Measurements from ENCODE around the gene CLN6.

The CLN6 gene

GRCh38 chr15:68229386-68230156, at the start of gene CLN6:
TSS of gene CLN6 (minus strand) at chr15:68229728. CDS start at chr15:68229584, 144 bp downstream.
- peak; percentile 70 to 88 for DNase-seq

DNA sequence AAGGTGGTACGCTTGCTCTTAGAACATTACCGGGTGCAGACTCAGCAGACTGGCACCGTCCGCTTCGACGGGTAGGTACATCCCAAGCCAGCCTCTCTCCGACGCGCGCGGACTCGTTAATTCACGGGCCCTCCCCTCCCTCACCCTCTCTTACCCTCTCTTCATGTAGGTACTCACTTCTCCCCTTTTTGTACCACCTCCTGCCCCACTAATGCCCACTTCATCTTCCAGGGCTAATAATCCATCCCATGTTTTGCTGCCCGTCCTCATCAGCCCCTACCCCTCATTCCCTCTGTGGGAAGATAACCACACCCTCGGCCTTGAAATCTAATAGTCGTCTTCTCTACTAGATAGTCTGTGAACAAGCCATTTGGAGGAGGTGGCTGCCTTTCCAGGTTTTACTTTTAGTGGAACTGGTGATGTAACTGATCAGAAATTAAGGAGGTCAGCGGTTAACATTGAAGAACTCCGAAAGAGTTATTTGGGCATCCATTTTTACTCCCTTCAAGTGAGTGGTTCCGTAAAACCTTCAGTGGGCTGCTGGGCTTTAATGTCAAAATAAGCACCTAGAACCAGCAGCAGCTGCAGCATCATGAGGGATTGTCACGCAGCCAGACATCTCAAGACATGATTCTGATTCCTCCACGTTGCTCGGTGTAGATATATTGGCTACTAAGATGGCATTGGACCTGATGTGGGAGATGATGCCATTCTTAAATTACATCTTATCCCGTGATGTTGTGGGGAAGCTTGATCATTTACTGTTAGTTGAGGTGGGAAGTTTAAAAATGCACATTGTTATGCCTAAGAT, 49.3 kb upstream of the CLN6 start:
- no peak for DNase-seq

DNA sequence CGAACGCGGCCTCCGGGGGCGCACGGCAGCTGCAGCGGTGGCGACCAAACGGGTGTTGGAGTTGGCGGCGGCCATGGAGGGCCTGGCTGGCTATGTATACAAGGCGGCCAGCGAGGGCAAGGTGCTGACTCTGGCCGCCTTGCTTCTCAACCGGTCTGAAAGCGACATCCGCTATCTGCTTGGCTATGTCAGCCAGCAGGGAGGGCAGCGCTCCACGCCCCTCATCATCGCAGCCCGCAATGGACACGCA, 48.7 kb upstream of the CLN6 start:
- no peak for DNase-seq

DNA sequence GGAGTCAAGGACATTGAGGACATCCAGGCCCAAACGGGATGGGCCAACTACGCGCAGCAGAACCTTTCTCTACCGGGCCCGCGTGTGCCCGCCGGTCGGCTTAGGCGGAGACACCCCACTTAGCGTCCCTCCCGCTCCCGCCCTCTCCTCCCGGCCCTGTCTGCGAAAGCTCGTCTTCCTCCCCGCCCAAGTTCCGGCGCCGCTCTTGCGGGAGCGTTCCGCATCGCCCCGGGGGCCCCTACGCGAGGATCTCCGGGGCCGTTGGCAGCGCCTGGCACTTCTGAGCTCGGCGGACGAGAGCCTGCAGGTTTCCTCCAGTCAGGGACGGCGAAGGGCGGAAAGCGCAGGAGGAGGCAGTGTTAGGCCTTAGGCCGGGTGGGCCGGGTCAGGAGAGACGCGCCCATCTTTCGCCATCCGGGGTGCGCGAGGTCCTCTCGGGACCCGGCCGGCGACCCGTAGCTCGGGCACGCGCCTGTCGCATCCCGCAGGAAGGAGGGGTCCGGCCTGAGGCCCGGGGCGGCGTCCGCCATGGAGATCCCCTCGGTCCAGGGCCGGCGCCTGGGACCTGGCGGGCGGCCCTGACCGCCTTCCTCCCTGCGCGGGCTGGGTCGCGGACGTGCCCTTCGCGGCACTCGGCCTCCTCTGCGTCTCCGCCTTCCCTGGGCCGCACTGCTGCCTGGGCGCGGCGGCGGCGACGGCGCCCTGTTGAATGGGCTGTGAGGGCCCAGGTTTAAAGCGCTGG, 48.2 kb upstream of the CLN6 start, which contains the start of gene FEM1B:
Gene FEM1B, plus strand, starts transcription at position 143 of the 742 bp plus-strand sequence. CDS start 673 bp downstream, outside the sequence.
- DNase-seq = peak; percentile 75 to 86

DNA sequence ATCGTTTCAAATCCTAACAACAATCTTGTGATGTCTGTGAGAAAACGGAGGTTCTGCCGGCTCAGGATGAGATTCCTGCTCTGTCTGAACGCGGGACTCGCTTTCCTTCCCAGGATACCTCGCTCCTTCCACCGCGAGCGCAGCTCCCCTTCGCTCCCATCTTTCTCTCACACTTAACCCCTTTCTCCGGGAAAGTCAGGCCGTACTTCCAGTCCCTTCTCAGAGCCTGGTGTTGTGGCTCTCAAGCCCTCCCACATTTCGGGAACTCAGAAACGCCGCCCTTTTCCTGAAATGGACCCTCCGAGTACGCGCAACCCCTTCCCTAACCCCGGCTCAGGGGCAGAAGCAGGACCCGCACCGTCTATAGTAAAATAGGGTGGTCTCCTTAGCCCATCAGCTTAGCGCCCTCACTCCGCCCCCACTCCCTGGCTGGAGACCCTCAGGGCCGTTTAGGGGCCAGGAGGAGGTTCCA, 47.6 kb upstream of the CLN6 start:
- DNase-seq = no peak

GRCh38 chr15:68276668-68277067, 47.1 kb upstream of the CLN6 start:
- no peak for DNase-seq

DNA sequence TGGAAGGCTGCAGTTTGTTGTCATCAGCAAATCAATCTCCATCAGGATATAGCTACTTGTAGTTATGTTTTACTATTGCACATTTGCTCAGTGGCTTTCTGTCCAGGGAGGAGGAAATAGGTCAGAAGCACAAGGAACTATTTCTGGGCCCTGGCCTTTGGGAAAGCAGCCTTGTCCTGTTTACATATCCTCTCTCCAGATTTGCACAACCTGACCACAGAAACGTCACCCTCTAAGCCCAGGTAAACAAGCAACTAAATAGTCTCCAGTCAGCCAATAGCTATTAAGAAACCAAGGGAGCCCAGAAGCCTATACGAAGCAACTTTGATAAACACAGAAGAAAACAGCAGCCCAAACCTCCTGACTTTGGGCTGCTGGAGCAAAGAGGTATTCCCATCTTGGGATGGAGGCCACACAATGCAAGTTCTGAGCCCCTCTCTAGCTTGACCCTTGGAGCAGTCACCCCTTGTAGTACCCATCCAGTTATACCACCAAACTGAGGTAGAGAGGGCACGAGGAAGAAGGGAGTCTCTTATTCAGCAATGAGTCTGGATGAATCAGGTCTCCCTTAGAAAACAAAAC, 45.7 kb upstream of the CLN6 start:
- DNase-seq = no peak

DNA sequence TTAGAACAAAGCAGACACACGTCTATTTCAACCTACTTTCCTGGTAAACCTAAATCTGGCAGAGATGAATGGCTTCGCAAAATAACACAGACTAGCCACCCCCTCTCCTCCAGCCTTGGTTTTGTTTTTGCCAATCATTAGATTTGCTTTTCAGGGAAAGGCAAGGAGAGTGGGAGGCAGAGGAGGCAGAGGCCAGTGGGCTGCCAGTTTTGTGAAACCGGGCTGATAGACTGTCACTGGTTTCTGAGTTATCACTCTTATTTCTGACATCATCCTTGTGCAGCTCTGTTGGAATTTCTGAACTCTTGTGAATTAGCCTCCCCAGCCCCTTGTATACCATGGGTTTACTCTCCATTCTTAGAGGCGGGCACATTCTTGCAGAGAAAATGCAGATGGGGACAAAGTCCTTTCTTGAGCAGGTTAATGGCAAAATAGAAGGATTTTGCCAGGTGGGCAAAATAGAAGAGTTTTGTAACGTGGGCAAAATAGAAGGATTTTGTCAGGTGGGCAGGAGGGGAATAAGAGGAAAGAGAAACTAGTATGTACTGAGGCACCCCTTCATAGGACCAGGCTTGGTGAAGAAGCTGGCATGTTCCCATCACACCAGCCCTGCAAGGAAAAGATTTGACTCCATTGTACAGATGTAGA, 44.8 kb upstream of the CLN6 start:
- no peak for DNase-seq

- DNase-seq = no peak
Observed at GRCh38 chr15:68272721-68273271, 43.3 kb upstream of the CLN6 start.

GRCh38 chr15:68271854-68272471, 42.4 kb upstream of the CLN6 start:
- no peak for DNase-seq

DNA sequence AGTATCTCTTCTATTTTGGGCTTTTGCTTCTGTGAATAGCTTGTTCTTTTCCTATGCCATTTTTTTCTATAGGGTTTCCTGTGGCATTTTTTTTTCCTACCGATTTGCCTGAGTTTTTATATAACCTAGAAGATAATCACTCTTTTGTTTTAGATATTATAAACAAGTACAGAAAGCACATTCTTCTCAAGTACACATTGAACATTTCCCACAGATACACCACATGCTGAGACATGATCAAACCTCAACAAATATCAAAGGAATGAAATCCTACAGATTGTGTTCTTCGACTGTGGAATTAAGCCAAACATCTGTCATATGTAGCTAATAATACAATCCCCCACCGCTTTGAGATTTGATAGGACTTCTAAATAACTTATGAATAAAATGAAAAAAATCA, 38.9 kb upstream of the CLN6 start:
- DNase-seq = no peak

GRCh38 chr15:68265674-68266073, 36.1 kb upstream of the CLN6 start:
- no peak for DNase-seq

- no peak for DNase-seq
Observed at GRCh38 chr15:68265081-68265480, 35.6 kb upstream of the CLN6 start.

DNA sequence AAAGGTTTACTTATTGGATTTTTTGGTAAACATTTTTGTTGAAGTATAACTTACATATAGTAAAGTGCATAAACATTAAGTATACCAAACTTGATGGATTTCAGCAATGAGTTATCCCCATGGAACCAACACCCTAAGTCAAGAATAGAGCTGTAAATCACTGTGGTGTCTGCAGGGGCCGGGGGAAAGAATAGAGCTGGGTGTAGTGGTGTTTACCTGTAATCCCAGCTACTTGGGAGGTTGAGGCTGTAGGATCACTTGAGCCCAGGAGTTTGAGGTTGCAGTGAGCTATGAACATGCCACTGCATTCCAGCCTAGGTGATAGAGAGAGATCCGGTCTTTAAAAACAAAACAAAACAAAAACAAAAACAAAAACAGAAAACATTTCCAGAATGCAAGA, 34.8 kb upstream of the CLN6 start:
- no peak for DNase-seq

- DNase-seq = no peak
Observed at GRCh38 chr15:68262514-68263356, 33.2 kb upstream of the CLN6 start.

DNA sequence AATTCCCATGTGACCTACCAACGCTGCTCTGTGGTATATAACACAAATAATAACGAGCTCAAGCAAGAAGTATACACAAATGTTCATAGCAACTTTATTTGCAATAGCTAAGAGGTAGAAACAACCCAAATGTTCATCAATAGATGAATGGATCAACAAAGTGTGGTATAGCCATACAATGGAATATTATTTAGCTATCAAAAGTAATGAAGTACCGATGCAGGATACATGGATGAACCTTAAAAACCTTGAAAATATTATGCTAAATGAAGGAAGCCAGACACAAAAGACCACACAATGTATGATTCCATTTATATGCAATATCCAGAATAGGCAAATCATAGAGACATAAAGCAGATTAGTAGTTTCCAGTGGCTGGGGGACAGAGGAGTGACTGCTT, 32.5 kb upstream of the CLN6 start:
- DNase-seq = no peak

DNA sequence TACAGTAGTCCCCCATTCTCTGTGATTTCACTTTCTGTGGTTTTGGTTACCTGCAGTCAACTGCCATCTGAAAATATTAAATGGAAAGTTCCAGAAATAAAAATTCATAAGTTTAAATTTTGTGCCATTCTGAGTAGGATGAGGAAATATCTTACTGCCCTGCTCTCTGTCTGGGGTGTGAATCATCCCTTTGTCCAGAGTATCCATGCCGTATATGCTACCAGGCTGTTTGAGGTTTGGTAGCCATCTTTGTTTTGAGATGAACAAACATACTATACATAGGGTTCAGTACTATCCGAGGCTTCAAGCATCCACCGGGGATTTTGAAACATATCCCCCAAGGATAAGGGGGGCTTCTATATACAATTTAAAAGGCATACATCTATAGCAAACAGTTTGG, 31.7 kb upstream of the CLN6 start:
- no peak for DNase-seq

- no peak for DNase-seq
Observed at GRCh38 chr15:68259883-68260282, 30.4 kb upstream of the CLN6 start.

- no peak for DNase-seq
Observed at GRCh38 chr15:68258692-68259091, 29.2 kb upstream of the CLN6 start.

DNA sequence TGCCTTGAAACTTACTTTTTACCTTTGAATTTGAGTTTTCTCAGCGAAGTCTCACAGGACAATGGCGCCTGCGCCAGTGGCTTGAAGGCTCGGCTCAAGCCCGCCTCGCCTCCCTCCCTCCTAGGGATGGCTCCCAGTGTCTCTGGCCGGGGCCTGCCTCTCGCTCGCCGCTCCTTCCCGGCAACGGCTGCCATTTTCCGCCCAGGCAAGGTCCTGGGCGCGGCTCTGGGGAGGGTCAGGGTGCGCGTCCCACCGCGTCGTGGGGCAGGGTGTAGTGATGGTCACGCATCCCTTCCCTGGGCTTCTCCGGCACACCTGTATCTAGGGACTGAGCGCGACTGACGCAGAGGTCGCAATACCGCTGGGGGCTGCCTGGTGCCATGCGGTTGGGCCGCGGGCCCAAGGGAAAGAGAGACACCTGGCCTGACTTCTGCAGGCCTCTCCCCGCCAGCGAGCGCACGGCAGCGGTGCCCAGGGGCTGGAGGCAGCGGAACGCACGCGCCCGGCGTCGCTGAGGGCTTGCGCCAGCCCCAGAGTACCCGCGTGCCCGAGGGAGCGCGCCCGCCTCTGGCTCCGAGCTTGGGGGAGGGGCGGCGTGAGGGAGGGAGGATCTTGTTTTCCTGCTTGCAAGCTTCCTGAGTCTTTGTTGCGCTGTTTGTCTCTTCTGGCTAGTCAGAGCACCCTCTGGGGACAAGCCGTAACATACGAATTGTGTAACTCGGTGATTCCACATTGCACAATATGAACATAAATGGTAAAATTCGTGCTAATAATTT, 27.3 kb upstream of the CLN6 start:
- peak; percentile 63 to 72 for DNase-seq
